ENCODE measurements around the gene CRACR2A.

CRACR2A gene

GRCh38 chr12:3722368-3722767 lies 30.5 kb downstream of the CRACR2A start:
- no peak for DNase-seq

DNA sequence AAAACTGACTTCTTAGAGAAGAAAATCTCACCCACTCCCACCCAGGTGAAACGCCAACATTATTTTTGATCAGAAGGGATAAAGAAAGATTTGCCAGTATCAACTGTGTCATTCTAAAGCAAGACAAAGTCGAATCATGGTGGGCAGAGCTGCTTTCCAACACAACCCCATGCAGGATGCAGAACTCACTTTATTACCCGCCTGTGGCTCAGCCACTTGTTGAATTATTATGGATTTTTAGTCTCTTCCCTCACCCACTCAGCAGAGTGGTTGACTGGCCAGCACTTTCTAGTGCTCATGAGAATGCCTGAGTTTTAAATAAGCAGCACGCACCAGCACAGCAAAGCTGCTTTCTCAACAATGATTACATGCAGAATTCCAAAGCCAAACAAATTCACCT lies 32.1 kb downstream of the CRACR2A start:
- DNase-seq, result no peak

DNA sequence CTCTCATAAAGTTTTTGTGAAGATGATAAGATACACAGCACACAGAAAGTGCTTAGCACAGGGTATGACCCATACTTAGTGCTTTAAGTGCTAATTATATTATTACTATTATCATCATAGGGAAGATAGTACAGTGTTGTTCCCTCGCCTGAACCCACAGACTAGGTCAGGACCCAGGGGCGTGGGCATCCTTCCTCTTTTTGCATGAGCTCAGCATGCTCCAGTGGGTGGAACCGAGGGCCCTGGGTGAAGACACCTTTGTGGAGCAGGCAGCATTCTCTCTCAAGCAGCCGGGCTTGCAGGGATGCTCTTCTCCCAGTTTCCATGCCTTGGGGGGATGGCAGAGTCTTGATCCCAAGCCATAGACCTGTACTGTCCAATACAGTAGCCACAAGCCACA lies 34.8 kb downstream of the CRACR2A start:
- no peak for DNase-seq

DNA sequence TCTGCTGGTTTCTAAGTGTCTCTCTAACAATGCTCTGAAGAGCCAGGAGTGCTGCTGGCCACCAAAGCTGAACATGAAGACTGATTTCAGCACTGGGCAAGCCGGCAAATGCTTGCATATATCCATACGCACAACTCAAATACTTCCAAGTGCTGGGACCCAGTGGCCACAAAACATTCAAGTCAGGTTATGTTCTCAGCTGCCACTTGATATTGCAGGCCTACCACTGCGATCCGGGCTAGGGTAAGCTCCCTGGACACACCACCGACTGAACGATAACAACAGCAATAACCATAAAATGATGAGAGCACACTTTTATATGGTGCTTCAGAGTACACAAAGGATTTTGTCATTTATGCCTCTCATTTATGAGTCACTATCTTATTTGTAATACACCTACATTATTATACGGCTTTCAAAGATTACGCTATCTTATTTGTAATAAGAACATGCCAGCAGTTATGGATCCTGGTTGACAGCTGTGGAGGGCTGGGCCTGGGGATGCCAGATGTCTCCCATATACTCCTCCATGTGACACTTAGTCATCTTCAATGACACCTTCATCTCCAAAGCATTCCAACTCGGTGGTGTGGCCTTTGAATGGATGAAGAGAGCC lies 35.5 kb downstream of the CRACR2A start:
- DNase-seq, result no peak

- no peak for DNase-seq
Measured at GRCh38 chr12:3715999-3716398, 36.9 kb downstream of the CRACR2A start.

DNA sequence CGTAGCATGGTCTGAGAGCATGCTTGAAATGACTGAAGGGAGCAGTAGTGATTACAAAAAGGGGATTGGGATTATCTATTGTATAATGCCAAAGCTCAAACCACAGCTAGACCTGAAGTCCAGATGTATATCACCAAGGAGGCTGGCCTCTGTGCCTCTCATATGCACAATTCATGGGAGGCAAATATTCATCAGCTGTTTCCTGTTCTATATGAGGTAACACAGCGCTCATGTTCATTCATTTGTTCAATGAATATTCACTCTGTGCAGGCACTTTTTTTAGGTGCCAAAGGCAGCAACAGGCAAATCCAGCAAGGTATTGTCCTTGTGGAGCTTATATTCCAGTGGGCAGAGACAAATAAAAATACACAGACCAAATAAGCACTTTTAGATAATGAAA lies 39.0 kb downstream of the CRACR2A start:
- DNase-seq, result no peak

- no peak for DNase-seq
Measured at GRCh38 chr12:3713483-3713882, 39.4 kb downstream of the CRACR2A start.

DNA sequence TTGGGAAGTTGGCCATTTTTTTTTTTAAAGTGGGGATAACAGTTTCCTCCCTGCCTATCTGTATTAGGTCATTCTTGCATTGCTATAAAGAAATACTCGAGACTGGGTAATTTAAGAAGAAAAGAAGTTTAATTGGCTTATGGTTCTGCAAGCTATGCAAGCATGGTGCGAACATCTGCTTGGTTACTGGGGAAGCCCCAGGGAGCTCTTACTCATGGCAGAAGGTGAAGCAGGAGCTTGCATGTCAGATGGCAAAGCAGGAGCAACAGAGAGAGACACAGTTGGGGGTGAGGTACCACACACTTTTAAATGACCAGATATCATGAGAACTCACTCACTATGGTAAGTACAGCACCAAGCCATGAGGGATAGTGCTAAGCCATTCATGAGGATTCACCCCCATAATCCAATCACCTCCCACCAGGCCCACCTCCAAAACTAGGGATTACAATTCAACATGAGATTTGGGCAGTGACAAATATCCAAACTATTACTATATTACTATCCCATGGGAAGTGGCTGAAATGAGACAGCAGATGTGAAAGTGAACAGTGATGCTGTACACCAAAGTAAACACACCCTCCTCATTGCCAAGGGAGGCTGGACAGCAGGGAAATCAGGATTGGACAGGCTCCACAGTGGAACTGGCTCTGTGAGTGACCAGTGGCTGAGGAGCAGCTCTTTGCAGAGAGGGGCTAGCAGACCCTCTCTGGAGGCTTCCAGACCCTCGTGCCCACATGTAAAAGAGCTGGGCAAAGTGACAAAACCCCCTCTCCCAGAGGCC lies 40.5 kb downstream of the CRACR2A start:
- DNase-seq, result no peak

DNA sequence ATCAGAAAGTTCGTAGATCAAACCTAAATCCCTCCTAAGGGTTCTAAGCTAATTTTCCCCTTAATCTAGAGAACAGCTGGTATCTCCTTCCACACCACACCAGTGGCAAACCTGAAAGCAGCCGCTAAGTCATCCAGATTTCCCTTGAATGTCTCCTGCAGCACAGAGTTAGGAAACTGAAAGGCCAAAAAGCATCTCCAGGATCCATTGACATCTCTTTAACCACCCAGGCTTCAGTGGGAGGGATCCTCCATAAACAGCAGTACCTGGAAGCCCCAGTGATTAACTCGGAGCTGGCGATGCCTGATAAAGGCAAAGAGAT lies 47.6 kb downstream of the CRACR2A start:
- no peak for DNase-seq

DNA sequence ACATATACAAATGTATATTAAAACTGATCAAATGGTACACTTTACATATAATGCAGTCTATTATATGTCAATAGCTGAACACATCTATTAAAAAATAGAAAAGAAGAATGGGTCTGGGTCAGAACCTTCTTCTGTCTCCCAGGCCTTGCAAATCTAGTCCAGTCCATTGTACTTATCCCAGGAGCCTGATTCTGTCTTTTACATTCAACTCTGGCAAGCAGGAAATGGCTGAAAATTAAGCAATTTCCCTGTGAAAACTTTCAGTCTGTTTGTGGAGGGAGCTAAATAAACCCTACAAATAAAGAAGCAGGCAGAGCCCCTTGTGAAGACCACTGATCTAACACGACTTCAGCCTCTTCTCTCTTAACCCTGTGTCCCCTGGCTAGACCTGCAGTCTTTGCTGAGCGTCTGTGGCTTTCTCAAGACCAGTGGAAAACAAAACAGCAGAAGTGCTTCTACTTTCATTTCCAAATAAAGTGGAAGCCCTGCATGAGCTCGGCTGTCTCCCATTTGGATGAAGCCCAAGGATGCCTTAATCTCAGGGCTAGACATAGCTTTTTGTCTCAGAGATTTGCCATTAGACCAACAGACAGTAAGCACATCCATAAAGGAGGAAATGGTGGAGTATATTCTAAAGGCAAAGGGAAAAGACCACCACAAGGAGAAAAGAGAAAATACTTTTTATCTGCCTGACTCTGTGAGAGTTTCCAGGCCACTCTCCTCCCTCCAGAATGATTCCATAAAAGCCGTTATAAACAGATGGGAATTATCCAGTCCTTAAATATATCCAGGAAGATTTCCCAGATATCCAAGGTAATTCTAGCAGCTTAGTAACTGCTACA lies 48.2 kb downstream of the CRACR2A start:
- DNase-seq, result no peak

- no peak for DNase-seq
Measured at GRCh38 chr12:3700861-3701260, 52.0 kb downstream of the CRACR2A start.

GRCh38 chr12:3698218-3698974 lies 54.5 kb downstream of the CRACR2A start:
- DNase-seq, result peak; percentile 93

DNA sequence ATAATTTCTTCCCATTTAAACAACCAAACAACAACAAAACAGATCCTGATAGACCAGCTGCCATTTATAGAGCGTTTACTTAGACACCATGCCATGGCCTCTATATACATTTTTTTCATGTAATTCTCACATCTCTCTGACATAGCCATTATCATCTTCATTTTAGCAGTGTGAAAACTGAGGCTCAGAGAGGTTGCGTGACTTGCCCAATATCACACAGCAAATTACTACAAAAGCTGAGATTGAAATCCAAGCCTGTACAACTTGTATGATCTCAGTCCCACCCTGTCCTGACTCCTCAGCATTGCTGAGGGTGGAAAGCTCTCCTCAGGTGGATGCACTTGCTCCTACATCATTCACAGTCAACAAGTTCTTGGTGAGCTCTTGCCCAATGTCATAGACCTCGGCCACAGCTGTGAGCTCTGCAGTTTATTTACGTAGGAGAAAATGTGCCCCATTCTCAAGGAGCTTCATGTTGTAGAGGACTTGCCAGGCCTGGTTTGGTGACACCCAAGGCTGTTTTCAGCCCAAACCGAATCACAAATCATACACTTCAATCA lies 55.5 kb downstream of the CRACR2A start:
- DNase-seq, result no peak

- DNase-seq, result no peak
Measured at GRCh38 chr12:3694673-3695072, 58.2 kb downstream of the CRACR2A start.

GRCh38 chr12:3692616-3693365 lies 60.1 kb downstream of the CRACR2A start:
- no peak for DNase-seq

GRCh38 chr12:3686463-3686862 lies 66.4 kb downstream of the CRACR2A start:
- no peak for DNase-seq

GRCh38 chr12:3685830-3686229 lies 67.1 kb downstream of the CRACR2A start:
- DNase-seq, result no peak

DNA sequence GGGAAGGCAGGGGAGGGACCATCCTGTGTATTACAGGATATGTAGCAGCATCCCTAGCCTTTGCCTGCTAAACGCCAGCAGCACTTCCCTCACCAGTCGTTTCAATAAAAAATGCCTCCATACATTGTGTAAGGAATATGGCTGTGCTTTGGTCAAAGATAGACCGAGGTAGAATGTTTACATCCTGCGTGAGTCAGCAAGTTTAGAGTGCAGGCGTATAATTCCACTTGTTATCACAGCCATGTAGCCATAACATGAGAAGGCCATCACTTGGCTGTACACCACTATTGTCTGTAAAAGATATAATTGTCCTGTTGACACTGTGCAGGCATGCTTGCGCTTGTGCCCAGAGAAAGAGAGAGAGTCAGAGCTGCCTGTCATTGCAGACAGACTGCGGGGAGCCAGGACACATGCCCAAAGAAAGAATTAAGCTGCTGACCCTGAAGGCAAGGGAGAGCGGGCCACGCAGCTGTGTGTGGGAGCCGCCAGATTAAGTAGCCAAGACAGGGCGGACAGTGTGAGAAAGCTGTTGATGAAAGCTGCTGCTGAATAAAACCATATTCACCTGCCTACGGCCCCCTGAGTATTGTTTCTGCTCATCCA lies 68.4 kb downstream of the CRACR2A start:
- peak; percentile 44 for DNase-seq

GRCh38 chr12:3683670-3684069 lies 69.2 kb downstream of the CRACR2A start:
- peak; percentile 5 for DNase-seq

DNA sequence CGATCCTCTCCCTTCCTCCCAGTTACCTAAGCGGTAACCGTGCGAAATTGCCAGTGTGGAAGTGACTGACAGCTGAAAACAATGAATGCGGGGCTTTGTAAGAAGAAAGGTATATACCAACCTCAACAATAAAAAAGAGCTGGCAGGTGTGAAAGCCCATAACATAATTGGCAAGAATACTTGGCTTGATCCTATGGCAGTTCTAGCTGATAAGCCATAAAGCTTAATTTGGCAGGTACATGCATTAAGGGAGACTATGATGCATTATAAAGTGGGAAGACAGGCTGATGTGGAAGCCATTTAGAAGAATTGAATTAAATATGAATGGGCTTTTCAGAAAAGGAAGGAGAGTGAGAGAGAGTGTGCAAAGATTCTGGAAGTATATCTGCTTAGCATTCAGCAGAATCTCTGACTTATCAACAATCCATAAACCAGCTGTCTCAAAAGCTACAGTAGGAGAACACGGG lies 71.3 kb downstream of the CRACR2A start:
- peak; percentile 93 for DNase-seq

GRCh38 chr12:3680919-3681594 lies 71.9 kb downstream of the CRACR2A start:
- DNase-seq, result no peak

Measured in NCI-H1105 treated with DMSO at 0.1 percent for 48 hours (cell line).